Suppressor macrophage (primary cell): Measurements from ENCODE around the gene SYTL2.
A peak's percentile ranks its signal among the peaks of the same experiment; 100 is the strongest.

Experiments
- DNase-seq, 4 experiments: peaks; one replicate each; pipeline ENCODE4 v3.0.0-alpha.2; 2020 to 2022

Gene SYTL2

GRCh38 chr11:85647604-85648299 lies 163.2 kb downstream of the SYTL2 start, which contains the start of gene TMEM126A:
TMEM126A (plus strand) TSS chr11:85647967; CDS start chr11:85650256, 2,289 bp downstream.
- DNase-seq, result peak; percentile 91 to 96 (median 94)

DNA sequence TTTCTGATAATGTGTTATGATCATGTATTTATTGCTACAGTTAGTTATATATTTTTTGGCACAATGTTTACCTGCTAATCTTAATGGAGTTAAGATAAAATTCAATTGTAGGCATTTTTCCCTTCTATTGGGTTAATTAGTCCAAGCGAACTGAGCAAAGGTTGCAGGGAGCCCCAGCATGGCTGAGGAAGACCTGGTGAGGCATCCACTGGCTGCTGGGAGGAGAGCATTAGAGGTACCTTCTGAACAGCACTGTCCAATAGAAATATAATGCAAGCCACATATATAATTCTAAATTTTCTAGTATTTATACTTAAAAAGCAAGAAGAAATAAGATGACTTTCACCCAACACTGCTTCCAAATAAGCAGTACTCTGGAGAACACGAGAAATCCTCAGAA lies 163.9 kb downstream of the SYTL2 start:
- DNase-seq, result no peak
